ENCODE measurements around the gene VPS33A.

GRCh38 chr12:122215771-122216170 lies 50.5 kb downstream of the VPS33A start:
- no peak for TF ChIP-seq POLR2A (IDR thresholded peaks at IDR 0.05)
- no peak for TF ChIP-seq CTCF (IDR thresholded peaks at IDR 0.05)
